ENCODE results near the gene FAM53C. TPM values are rescaled to one million over a fixed set of nuclear protein-coding genes. Genes with fewer than 3 reads are reported as not detected.
A peak's percentile ranks its signal among the peaks of the same experiment; 100 is the strongest.

The FAM53C gene
- total RNA-seq, 3 donors from 2014 or later (not counting 1 experiment from before 2014, with no cell fraction given), result 65.1 to 140 (median 73.6) TPM

DNA sequence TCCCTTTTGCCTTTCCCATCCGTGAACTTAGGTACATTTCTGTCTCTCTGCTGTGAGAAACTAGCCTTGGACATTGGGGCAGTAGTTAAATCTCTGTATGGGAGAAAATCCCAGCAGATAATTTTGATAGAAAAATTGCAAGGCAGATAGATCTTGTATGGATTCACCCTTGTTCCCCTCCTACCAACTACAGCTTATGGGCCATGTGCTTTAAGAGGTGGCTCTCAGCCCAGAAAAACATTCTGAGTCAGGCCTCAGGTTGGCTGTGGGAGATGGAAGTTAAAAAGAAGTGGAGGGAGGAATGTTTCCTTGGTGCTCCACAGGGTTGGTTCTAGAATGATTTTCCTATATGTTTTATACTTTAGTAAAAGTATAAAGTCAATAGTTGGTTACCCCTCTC lies 13.0 kb downstream of the FAM53C start:
- Mint-ChIP-seq H3K4me3 (peak overlapping the region; percentile 28), H3K27me3 (ENCODE audit: low read depth in 2 of 2) (no peaks in the 10 kb centered on the region), H3K4me1 (peaks cover 44 to 45% of the 10 kb centered on the region in 2 donors), H3K27ac (peak overlapping the region in 1 of 2 donors; percentile 83), H3K36me3 (peaks cover 7% of the 10 kb centered on the region), H3K9me3 (peaks cover 0 to 5% of the 10 kb centered on the region in 2 donors)
- Histone ChIP-seq H3K27me3 (ENCODE audit: control insufficient read depth, insufficient read depth, low read length) (no peaks in the 10 kb centered on the region), H3K36me3 (ENCODE audit: control insufficient read depth, insufficient read depth, low read length) (peaks cover 15% of the 10 kb centered on the region), H3K4me1 (ENCODE audit: control insufficient read depth, insufficient read depth, low read length) (peaks cover 18% of the 10 kb centered on the region), H3K9me3 (ENCODE audit: control insufficient read depth, insufficient read depth, low read length) (peaks cover 3% of the 10 kb centered on the region), H3K4me3 (ENCODE audit: low read length) (no peak overlapping the region), H3K27ac (ENCODE audit: low read length) (no peak overlapping the region)
- DNase-seq (no peak), ATAC-seq (no peak)
- 100% methylated on average over 1 of the region's 1 CpG for WGBS (ENCODE audit: insufficient coverage)
- intact Hi-C loops (cut with micrococcal nuclease), result loop anchor here (5.0 kb wide), 1 partner anchor 174 kb away; the partner anchor contains the start of genes BRD8 and KIF20A
- TF ChIP-seq, protein P1, sequence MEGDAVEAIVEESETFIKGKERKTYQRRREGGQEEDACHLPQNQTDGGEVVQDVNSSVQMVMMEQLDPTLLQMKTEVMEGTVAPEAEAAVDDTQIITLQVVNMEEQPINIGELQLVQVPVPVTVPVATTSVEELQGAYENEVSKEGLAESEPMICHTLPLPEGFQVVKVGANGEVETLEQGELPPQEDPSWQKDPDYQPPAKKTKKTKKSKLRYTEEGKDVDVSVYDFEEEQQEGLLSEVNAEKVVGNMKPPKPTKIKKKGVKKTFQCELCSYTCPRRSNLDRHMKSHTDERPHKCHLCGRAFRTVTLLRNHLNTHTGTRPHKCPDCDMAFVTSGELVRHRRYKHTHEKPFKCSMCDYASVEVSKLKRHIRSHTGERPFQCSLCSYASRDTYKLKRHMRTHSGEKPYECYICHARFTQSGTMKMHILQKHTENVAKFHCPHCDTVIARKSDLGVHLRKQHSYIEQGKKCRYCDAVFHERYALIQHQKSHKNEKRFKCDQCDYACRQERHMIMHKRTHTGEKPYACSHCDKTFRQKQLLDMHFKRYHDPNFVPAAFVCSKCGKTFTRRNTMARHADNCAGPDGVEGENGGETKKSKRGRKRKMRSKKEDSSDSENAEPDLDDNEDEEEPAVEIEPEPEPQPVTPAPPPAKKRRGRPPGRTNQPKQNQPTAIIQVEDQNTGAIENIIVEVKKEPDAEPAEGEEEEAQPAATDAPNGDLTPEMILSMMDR (IDR thresholded peaks at IDR 0.05), result no peak

DNA sequence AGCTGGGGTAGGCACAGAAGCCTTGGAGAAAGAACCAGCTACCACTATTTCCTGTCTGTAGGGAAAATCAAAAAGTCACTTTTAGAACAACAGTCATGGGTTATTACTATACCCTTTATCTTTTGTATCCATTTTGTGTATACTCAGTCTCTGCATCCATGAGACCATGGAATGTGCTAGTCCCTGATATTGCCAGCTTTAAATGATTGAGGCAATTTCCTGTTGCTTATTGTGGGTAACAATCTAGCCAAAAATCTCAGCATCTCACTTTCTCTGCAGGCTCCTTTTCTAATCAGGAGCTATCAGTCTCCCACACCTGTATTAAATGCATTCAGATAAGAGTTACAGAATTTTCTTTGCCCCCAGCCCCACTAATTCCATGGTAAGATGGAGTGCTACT lies 13.5 kb downstream of the FAM53C start:
- peak overlapping the region; percentile 83 for H3K4me3 Mint-ChIP-seq
- H3K36me3 Mint-ChIP-seq, result peaks cover 7% of the 10 kb centered on the region
- H3K4me1 Mint-ChIP-seq, result peaks cover 44 to 45% of the 10 kb centered on the region in 2 donors
- H3K27ac Mint-ChIP-seq, result peak overlapping the region; percentile 83 to 89
- H3K27me3 Mint-ChIP-seq (ENCODE audit: low read depth in 2 of 2), result no peaks in the 10 kb centered on the region
- H3K9me3 ChIP-seq (ENCODE audit: control insufficient read depth, insufficient read depth, low read length), result peaks cover 3% of the 10 kb centered on the region
- H3K27ac ChIP-seq (ENCODE audit: low read length), result no peak overlapping the region
- TF ChIP-seq, protein P1 (IDR thresholded peaks at IDR 0.05), result no peak
- no peak overlapping the region for H3K4me3 ChIP-seq (ENCODE audit: low read length)
- peaks cover 13% of the 10 kb centered on the region for H3K36me3 ChIP-seq (ENCODE audit: control insufficient read depth, insufficient read depth, low read length)
- no peak for DNase-seq
- intact Hi-C loops (cut with micrococcal nuclease), result loop anchor here (5.0 kb wide), 1 partner anchor 174 kb away; the partner anchor contains the start of genes BRD8 and KIF20A
- peaks cover 0 to 5% of the 10 kb centered on the region in 2 donors for H3K9me3 Mint-ChIP-seq
- H3K4me1 ChIP-seq (ENCODE audit: control insufficient read depth, insufficient read depth, low read length), result peaks cover 18% of the 10 kb centered on the region
- no peak for ATAC-seq
- no peaks in the 10 kb centered on the region for H3K27me3 ChIP-seq (ENCODE audit: control insufficient read depth, insufficient read depth, low read length)

DNA sequence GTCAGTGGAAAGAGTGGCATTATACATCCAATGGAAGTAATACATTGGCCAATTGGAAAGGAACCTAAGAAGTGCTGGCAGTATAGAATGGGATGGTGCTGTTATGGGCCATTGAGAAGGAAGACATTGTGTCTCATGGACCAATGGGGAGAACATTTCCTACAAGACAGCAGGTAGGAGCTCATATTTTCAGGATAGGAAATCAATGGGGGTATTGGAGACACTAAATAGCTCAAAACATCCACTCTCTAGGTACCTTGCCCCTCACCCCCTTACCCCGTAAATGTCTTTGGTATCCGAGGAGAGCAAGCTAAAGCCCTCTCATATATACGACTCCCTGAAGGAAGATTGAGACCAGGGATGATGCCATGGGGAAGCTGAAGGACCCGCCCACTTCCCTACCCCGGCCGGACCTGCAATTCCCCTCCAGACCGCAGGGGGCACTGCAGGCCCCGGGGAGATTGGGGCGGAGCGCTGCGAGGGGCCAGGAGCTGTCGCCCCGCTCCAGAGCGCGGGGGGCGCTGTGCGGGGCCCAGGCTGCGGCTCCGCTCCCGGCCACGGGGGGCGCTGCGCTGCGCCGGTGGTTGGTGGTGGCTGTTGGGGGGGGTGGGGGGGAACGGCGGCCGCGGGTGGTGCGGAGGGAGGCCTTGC lies 14.1 kb downstream of the FAM53C start, which contains the start of gene KDM3B:
Gene KDM3B, plus strand, starts transcription at position 615 of the 651 bp plus-strand sequence. CDS start 111 bp downstream, outside the sequence.
- H3K4me1 ChIP-seq (ENCODE audit: control insufficient read depth, insufficient read depth, low read length), result peaks cover 18% of the 10 kb centered on the region
- peaks cover 7% of the 10 kb centered on the region for H3K36me3 Mint-ChIP-seq
- H3K27ac Mint-ChIP-seq, result peak within 1 kb of the TSS; percentile 94 to 97
- 9% methylated on average over 29 of the region's 30 CpGs for WGBS (ENCODE audit: insufficient coverage)
- DNase-seq (peak; percentile 95 to 98), ATAC-seq (peak; percentile 86 to 98 (median 87))
- peaks cover 44 to 45% of the 10 kb centered on the region in 2 donors for H3K4me1 Mint-ChIP-seq
- H3K36me3 ChIP-seq (ENCODE audit: control insufficient read depth, insufficient read depth, low read length), result peaks cover 6% of the 10 kb centered on the region
- no peaks in the 10 kb centered on the region for H3K27me3 ChIP-seq (ENCODE audit: control insufficient read depth, insufficient read depth, low read length)
- no peaks in the 10 kb centered on the region for H3K27me3 Mint-ChIP-seq (ENCODE audit: low read depth in 2 of 2)
- peak within 1 kb of the TSS; percentile 97 for H3K4me3 ChIP-seq (ENCODE audit: low read length)
- peak within 1 kb of the TSS; percentile 97 for H3K27ac ChIP-seq (ENCODE audit: low read length)
- H3K9me3 Mint-ChIP-seq, result peaks cover 0 to 5% of the 10 kb centered on the region in 2 donors
- peaks cover 3% of the 10 kb centered on the region for H3K9me3 ChIP-seq (ENCODE audit: control insufficient read depth, insufficient read depth, low read length)
- peak within 1 kb of the TSS; percentile 95 for H3K4me3 Mint-ChIP-seq
- intact Hi-C loops (cut with micrococcal nuclease), result loop anchor here (2.0 to 5.0 kb wide), 3 partner anchors 13 to 191 kb away; partner anchors contain the start of genes BRD8, ETF1, FAM53C and KIF20A
- TF ChIP-seq, protein P1 (IDR thresholded peaks at IDR 0.05), result peak; percentile 98

Measured in natural killer cell (primary cell).